ENCODE results near the gene MYO5C.

DNA sequence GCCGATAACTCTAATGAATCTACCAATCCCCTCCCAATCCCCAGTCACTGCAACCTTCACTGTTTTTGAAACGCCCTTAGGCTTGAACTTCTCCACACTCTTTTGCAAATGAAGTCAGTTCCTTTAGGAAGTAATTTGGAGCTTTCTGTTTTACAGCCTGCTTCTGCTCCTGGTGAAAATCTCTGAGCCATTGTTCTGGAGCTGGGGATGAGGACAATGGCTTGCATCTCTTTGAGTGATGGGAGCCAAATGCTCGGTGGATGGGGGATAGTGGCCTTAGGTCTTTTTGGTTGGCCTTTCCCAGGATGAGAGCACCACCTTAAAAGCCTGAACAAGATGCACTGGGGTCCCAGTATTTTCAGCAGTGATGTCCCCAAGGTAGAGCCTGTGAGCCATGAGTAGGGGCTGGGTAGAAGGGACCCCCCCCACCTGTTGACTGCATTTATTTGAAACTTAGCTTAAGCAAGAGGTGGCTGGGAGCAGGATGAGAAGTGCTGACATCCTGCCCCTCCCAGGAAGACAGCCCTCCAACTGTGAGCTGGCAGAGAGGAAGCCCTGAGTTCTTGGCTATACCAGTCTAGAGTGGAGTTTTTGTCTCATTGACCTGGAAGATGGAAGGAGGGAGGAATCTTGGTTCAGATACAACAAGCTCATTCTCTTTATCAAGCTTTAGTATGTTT is 7.6 kb upstream of the MYO5C start:
- TF ChIP-seq, protein P1, sequence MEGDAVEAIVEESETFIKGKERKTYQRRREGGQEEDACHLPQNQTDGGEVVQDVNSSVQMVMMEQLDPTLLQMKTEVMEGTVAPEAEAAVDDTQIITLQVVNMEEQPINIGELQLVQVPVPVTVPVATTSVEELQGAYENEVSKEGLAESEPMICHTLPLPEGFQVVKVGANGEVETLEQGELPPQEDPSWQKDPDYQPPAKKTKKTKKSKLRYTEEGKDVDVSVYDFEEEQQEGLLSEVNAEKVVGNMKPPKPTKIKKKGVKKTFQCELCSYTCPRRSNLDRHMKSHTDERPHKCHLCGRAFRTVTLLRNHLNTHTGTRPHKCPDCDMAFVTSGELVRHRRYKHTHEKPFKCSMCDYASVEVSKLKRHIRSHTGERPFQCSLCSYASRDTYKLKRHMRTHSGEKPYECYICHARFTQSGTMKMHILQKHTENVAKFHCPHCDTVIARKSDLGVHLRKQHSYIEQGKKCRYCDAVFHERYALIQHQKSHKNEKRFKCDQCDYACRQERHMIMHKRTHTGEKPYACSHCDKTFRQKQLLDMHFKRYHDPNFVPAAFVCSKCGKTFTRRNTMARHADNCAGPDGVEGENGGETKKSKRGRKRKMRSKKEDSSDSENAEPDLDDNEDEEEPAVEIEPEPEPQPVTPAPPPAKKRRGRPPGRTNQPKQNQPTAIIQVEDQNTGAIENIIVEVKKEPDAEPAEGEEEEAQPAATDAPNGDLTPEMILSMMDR (optimal IDR thresholded peaks at IDR 0.05 in 1 of 3, IDR thresholded peaks at IDR 0.05 in 1 of 3, conservative IDR thresholded peaks at IDR 0.05 in 1 of 3; ENCODE audit: extremely low read depth in 1 of 3, insufficient read depth in 2 of 3, low read length in 3 of 3) = no peak
- no peak for TF ChIP-seq EZH2 (IDR thresholded peaks at IDR 0.05; ENCODE audit: low read length)

Data from keratinocyte (primary cell).